ENCODE data around the gene KLHL3.
A peak's percentile ranks its signal among the peaks of the same experiment; 100 is the strongest.

Gene KLHL3

DNA sequence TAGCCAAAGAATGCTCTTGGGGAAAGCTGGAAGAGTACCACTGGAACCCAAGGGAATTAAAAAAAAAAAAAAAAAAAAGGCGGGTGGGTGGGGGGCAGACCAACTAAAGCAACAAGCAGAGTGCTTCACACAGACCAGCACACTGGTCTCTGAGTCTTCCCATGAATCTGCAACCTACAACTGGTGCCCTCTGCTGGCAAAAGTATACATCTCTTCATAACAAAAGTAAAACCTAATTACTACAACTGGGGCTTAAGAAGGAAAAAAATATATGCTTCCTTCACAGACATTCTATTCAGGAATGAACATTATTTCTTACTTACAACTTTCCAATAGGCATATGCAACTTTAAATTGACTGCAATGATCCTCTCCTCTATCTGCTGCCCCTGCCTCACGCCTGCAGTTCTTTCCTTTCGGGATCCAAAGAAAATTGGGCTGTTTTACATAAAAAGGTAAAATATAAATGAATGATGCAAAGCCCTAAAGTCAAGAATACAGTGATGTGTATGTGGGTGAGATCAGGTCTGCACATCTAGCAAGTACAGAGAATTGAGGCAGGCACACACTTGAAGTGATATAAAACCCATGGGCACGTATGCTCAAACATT lies 7.2 kb upstream of the KLHL3 start:
- DNase-seq: peak; percentile 39 to 69

DNA sequence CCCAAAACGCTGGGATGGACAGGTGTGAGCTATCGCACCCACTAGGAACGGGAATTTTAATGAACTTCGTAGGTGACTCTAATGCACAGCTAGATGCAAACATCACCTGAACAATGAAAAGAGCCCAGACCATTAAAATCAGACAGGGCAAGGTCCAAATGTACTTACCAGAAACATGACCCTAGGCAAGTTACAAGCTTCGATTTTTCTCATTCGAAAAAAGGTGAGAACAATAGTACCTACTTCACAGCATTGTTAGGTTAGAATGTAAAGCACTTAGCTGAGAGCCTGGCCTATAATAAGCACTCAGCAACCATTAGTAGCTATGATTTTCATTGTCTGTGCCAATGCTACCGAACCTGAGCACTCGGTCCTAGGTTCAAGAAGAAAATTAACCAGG lies 5.8 kb upstream of the KLHL3 start:
- DNase-seq: no peak

- DNase-seq: no peak
Measured at GRCh38 chr5:137739737-137740136, 3.8 kb upstream of the KLHL3 start.

- DNase-seq: no peak
Measured at GRCh38 chr5:137738947-137739346, 3.1 kb upstream of the KLHL3 start.

DNA sequence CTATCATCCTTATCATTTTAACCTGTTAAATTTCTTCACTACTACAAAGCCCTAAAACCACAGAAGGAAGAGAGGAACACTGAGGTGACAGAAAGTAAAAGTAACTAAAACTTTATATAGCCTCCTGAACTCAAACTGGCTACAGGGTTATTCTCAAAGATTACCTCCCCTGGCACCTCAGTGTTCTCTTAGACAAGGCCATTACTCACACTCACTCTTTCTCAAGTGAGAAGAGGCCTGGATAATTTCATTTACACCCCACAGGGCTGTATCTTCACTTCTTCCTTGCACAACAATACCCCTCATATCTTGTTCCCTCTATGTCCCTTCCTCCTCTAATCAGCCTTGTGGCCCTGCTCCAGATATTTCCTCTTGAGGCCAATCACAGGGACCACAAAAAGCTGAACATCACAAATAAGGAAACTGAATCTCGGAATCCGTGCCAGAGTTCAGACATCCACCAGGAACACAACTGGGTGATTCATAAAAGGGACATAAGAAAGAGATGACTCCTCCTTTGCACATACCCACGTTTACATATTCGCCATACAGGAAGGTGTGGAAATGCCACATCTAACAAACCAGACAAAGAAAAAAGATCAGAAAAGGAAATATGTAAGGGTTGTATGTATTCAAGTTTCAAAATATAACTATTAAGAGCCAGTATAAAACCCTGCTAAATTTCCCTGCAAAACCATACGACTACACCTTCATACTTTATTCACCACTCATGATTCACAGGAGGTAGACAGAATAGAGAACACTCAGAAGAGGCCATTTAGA lies 1.7 kb upstream of the KLHL3 start:
- DNase-seq: peak; percentile 14 to 51

- DNase-seq: no peak
Measured at GRCh38 chr5:137736496-137736895, 607 bp upstream of the KLHL3 start.

GRCh38 chr5:137734962-137735554 lies 831 bp downstream of the KLHL3 start:
- peak; percentile 26 to 27 for DNase-seq

DNA sequence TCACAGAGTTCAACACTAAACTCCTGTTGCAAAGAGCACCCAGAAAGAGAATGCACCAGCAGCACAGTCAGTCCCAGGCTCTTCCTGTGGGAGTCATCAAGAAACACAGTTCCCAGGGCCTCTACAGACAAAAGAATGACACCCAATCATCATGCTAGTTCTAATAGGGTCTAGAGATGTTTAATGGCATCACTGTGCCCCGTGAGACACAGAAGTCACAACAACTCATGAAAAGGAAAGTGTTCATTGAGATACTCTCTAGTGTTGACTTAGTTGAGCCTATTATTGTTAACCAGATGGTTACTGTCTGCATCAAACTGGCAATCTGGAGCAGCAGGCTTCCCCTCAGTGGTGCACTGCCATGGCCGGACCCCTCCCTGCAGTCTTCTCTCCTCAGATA lies 1.6 kb downstream of the KLHL3 start:
- no peak for DNase-seq

DNA sequence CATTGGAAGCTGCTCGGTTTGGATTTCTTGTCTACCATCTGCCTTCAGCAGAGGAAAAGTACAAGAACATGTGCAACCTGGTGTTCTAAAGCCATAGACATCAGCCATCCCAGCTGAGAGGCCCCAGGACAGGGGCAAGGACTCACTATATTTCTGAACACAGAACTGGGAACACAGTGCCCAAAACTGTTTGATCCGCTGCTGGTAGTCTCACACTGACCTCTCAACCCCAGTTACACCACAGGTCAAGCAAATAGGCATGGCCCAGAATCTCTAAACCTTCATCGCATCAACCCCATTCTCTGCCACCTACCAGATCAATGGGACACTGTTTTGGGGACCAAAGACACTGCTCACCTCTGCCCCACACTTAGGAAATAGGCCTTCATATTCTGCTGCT lies 2.0 kb downstream of the KLHL3 start:
- DNase-seq: no peak

GRCh38 chr5:137733006-137733405 lies 2.9 kb downstream of the KLHL3 start:
- DNase-seq: no peak

DNA sequence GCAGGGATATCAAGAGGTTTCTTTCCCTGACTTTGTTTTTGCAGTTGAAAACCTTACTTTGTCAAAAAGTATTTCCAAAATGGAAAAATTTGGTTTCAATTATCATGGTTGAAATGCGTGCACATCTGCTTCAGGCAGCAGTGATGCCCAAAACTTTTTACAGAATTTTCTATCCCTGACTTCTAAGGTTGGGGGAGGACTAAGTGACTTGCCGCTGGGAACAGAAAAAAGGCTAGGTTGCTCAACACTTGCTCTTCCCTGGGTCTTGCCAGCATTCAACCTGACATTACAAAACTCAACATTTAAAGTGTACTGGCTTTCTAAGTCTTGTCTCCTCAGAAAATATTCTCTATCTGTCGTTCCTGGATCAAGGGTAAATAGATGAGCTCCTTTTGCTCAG lies 4.7 kb downstream of the KLHL3 start:
- no peak for DNase-seq

DNA sequence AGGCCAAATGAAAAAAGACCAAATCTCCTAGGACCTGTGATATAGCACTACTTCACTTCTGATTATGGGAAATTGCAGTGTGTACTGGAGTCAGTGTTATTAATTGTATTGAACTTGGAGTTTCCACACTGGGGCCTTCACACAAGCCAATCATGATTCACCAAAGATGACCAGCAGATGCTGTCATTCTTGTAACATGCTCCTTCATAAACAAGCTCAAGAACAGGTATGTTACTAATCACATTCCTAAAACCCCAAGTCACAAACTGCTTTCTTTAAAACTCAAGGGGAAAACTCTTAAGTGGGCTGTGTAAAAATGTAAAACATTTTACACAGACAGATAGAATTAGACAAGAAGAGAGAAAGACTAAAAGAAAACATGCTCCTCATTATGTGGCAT lies 5.6 kb downstream of the KLHL3 start:
- no peak for DNase-seq

GRCh38 chr5:137728048-137728447 lies 7.8 kb downstream of the KLHL3 start:
- DNase-seq: no peak

DNA sequence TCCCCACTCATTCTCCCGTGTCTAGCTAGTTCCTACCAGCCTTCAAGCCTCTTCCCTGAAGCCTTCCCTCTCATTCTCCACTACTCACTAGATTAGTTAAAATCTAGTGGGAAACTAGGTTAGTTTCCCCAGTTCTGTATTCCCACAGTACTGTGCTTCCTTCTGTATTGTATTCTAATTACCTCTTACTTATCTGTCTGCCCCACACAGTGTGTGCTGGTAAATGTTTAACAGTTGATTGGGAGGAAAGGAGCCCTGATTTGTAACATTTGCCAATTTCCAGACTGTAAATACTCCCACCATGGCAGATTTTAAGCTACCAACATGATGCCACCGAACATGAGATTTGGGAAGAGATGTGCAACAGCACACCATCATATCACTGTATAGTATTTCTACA lies 8.3 kb downstream of the KLHL3 start:
- DNase-seq: no peak

GRCh38 chr5:137724251-137724650 lies 11.6 kb downstream of the KLHL3 start:
- no peak for DNase-seq

- DNase-seq: no peak
Measured at GRCh38 chr5:137718611-137719010, 17.3 kb downstream of the KLHL3 start.

- DNase-seq: no peak
Measured at GRCh38 chr5:137716337-137716736, 19.6 kb downstream of the KLHL3 start.

DNA sequence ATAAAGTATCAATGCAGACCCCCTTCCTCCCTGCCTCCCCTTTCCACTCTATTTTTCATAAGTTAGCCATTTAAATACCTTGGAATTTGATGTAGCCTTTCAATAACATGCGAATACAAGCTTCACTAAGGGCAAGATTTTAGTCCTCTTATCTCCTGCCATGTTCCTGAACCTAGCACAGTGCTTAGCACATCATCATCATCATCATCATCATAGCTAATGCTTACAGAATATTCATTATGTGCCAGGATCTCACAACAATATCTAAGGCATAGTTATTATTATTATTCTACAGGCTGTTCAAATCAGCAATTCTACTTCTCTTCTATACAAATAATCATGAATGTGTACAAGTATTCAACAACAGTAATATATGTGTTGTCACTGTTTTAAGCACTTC lies 20.4 kb downstream of the KLHL3 start:
- no peak for DNase-seq

- no peak for DNase-seq
Measured at GRCh38 chr5:137714946-137715345, 20.9 kb downstream of the KLHL3 start.

DNA sequence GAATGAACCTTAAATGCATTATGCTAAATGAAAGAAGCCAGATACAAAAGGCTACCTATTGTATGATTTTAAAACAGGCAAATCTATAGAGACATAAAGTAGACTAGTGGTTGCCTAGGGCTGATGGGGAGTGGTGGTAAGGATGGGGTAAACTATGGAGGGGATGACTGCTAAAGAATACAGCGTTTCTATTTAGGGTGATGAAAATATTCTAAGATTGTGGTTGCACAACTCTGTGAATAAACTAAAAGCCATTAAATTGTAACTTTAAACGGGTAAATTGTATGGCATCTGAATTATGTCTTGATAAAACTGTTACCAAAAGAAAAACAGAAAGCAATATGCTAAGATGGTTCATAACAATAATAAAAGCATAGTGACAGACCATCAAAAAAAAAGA lies 21.4 kb downstream of the KLHL3 start:
- no peak for DNase-seq

GRCh38 chr5:137712139-137712667 lies 23.7 kb downstream of the KLHL3 start:
- no peak for DNase-seq

DNA sequence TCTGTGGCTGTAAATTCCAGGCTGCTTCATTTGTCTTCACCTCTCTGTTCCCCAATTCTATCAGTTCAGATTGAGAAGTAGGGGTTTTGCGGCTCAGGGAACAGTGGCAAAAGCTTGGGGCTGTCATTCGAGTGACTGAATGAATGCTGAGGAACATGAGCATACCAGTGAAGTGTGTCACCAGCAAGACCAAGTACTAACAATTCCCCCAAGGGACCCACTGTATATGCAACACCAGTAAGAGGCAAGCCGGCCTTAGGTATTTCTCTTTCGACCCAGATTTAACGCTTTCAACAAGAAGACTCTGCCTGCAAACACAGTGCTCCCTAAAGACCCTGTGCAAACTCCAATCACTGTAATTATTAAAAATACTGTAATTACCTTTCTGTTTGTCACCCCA lies 25.8 kb downstream of the KLHL3 start:
- no peak for DNase-seq

- no peak for DNase-seq
Measured at GRCh38 chr5:137708796-137709559, 26.9 kb downstream of the KLHL3 start.
